NCI-H1105 (cell line): ENCODE measurements around the gene LMO2.

Experiments
- DNase-seq: peaks from one replicate; lab custom pipeline; 2025; lab: John Stamatoyannopoulos, UW

Gene LMO2

DNA sequence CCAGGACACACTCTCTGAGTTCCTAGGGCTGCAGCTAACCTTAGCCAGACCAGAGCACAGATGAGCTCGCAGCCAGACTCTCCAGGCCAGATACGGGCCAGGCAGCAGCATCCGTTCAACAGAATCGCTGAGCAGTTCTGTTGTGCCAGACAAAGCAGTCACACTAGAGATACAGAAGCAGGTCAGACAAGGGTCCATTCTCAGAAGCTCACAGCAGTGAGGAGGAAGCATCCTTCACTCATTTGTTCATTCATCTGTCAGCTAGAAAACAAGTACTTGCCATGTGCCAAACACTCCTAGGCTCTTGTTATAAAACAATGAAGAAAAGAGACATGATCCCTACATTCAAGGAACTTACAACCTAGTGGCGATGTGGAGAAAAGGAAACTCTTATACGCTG, 2.6 kb downstream of the LMO2 start:
- DNase-seq: no peak

DNA sequence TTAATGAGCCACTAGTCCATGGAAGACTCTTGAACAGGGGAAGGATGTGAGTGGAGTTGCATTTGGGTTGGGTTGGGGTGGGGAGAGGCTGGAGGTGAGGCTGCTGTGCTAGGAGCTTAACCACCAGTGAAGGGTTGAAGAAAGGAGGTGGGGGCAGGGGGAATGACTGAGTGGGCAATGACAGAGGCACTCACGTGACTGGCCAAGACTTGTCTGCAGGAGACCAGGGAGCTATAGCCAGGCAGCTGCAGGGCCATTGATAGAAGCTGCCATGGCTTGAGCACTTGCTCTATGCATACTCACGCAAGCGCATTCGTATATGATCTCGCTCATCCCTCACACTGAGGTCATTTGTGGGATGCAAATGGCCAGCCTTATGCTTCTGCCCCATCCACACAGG, 4.0 kb downstream of the LMO2 start:
- DNase-seq: no peak

GRCh38 chr11:33885338-33886005, 6.4 kb downstream of the LMO2 start:
- no peak for DNase-seq

DNA sequence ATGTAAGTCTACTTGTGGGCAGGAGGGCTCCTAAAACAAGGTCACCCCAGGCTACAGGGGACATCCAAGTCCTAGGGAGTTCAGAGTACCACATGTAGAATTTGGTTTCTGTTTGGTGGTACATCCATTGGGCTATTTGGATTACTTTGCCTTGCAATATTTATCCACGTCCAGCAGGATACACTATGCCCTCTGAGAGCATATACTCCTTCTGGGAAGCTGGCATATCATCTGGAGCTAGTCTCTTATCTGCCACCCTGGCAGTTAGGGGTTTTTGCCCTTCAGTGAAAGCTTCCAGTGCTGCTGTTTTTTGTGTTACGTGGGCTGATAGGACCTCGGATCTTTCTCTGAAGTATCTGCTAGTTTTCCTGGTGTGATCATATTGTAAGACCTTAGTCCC, 7.3 kb downstream of the LMO2 start:
- DNase-seq: no peak

GRCh38 chr11:33884035-33884434, 7.8 kb downstream of the LMO2 start:
- no peak for DNase-seq

DNA sequence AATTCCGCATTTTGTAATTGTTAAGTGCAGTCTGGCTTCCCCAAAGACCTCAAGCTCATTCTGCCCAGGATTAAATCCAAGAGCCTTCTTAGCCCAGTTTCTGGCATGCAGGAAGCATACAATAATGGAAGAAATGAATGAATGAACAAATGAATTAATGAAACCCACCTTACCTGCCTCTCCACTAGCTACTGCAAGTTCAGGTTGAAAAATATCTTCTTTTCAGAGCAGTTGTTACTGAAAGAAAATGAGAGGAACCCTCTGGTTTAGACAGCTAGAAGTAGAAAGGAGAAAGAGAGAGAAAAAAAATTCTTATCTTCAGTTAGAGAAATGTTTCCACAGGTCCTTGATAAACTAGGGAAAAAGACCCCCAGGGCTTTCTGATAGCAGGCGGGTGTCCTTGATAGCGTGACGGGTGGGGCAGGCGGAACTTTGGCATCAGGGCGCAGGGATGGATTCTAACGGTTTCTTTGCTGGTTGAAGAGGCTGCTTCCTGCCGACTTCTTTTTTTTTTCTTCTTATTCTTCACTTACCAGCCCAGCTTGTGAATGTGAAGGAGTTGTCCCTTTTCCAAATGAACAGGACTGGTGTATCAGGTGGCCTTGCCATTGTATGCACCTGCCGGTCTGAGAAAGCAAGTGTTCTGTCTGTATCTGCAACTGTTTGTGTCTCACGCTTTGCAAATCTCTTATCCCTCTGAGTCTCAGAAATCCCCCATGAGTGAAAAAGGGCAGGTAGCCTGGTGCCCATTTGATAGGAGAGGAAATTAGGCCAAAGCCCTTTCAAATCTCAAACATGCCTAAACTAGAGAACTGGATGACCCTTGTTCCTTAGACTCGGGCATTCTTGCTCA, 10.0 kb downstream of the LMO2 start:
- DNase-seq: no peak

DNA sequence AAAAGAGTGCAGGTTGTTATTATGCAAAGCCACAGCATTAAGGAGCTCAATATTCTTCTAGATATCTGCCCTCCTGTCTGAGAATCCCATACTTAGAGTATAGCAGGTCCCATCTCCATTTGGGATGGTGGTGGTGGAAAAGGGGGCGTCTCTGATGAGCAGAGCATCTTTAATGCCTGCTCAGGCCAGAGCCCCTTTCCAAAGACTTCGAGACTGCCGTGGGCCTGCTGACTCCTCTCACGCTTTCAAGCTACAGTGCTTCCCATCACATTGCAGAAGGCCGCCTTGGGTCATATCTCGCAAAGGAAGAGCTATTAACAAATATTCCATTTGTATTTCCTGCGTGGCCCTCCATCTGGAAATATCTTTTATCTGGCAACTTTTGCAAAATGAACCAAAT, 10.9 kb downstream of the LMO2 start:
- no peak for DNase-seq

DNA sequence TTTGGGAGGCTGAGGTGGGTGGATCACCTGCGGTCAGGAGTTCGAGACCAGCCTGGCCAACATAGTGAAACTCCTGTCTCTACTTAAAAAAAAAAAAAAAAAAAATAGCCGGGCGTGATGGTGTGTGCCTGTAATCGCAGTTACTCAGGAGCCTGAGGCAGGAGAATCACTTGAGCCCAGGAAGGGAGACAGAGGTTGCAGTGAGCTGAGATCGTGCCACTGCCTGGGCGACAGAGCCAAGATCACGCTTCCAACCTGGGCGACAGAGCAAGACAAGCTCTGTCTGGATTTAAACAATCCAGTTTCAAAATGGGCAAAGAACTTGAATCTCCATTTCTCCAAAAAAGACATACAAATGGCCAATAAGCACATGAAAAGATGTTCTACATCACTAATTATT, 12.5 kb downstream of the LMO2 start:
- no peak for DNase-seq

DNA sequence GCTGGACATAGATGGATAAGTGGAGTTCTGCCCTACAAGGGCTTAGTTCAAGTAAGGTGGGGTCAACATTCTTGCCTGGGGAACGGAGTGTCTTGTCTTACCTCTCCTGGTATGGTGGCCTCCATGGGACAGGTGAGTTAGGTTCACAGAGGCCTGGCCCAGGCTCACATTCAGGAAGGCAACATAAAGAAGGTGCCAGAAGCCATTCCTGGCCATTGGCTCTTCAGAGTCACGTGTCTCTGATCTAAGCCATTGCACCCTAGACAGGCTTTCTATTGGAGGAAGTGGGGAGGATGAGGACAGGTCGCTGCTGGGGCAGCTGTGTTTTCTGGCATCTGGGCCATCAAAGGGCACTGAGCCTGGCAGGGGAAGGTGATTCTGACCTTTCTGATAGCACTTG, 14.8 kb downstream of the LMO2 start:
- DNase-seq: no peak

DNA sequence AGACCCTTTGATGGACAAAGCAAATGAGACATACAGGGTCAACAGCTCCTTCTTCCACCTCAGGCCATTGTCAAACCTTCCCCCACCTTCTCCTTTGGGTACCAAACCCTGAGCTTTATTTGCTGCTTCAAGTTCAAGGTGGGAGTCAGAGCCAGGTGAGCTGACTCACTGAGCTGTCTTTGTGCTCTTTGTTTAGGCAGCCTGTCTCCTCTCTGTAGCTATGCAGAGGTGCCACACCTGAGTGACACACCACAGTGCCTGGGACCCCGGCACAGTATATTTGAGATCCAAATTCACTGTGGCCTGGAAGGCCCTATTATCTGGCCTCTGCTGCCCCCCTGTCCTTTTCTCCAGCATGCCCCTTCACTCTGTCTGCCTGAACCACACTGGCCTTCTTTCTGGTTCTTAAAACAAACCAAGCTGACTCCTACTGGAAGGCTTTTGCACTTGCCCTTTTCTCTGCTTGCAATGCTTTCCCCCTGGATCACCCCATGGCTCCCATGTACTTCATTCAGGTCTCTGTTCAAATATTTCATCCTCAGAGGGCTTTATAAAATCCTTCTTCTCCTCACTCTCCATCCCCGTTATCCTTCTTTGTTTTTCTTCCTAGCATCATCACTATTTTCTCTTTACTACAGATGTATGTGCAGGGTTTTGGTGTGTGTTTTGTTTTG, 16.1 kb downstream of the LMO2 start:
- no peak for DNase-seq

- no peak for DNase-seq
These were observed 16.9 kb downstream of the LMO2 start for GRCh38 chr11:33874910-33875490.

GRCh38 chr11:33874433-33874832, 17.4 kb downstream of the LMO2 start:
- no peak for DNase-seq

DNA sequence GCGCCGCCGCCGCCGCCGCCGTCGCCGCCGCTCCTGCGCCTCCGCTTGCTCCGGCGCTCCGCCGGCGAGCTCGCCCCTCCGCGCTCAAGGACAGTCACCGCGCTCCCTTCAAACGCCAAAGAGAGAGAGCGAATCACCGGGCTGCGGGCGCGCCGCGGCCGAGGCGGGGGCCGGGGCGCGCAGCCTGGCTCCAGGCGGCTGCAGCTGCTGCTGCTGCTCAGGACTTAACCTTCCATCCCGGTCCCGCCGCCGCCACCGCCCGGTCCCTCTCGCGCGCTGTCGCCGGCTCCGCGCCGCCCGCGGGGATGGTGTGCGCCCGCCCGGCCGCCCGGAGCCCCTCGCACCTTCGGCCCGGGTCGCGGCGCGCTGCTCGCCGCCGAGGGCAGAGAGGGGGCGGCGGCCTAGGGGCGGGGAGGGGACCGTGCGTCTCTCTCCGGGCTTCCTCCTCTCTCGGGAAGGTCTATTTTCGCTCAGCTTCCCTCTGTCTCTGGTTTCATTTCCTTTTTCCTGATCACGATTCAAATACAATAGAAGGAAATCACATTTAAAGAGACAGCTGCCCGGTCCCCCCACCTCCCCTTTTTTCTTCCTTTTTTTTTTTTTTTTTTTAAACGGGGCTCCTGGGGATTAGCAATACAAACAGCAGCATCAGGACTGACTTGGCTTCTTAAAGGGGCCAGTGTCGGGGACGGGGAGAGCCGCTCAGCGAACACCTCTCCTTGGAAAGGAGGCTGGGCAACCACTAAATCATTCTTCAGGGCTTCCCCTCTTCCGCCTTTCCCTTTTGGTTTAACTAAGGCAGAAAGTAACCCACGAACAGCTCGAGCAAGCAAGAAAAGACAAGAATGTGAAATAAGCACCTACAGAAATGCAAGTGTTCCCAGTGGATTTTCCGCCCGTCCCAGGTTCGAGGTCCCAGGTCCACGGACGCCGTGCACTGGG, 22.1 kb downstream of the LMO2 start:
- peak; percentile 47 for DNase-seq

GRCh38 chr11:33868647-33869461, 23.0 kb downstream of the LMO2 start:
- DNase-seq: no peak

GRCh38 chr11:33867996-33868646, 23.8 kb downstream of the LMO2 start:
- DNase-seq: no peak

DNA sequence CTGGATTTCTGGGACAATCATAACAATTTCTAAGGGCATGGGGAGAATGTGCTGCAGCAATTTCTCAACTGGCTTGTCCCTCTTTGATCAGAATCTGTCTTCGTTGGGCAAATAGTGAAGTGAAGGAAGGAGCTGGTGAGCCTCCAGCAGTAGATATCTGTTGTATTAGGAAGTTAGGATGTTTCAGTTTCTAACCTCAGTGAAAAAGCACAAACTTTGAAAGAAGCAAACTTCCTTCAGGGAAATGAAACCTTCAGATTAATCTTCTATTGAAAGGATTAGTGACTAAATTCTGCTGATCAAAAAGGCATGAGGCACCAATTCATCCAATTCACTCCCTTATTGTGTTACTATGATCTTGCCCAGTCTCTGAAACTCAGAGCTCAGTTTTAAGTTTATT, 24.3 kb downstream of the LMO2 start:
- DNase-seq: no peak

- DNase-seq: no peak
These were observed 24.9 kb downstream of the LMO2 start for GRCh38 chr11:33866936-33867335.

DNA sequence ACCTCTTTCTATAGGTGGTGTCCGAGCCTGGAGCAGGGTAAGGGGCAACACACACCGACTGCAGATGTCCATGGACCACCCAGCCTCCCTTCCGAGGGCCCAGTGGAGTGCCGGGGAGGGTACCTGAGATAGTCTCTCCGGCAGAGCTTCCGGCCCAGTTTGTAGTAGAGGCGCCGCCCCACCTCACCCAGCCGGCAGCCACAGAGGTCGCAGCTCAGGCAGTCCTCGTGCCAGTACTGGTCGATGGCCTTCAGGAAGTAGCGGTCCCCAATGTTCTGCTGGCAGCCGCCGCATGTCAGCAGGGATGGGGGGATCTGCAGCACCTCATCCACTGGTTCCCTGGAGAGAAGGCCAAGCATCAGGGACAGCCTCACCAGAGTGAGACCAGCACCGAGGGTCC, 27.4 kb downstream of the LMO2 start:
- no peak for DNase-seq

DNA sequence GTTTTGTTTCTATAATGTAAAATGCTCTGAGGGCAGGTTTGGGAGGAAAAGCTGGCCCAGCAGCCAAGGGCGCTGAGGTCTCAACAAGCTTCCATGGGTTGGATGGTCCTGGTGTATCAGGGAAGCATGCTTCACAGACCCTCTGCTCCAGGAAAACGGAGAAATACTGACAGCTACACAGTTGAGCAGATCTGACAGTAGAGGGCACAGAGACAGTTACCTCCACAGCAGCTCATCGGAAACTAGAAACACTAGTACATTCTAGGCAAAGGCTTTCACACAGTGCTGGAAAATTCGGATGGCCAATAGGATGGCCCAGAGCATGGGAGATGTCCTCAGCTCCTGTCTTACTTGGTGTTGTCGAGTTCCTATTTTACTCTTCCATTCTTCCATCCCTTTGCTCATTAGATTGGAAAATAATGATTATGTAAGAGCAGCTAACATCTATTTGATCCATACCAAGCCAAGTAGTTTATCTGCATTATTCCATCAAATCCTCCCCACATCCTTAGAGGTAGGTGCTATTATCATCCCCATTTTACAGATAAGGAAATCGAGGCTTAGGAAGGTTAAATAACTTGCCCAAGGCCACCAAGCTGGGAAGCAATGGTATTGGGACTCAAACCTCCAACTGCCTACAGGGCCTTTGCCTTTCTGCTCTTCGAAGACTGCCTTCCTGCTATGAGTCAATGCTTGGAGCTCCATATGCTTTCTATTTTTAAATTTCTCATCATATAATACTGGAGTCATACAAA, 28.3 kb downstream of the LMO2 start:
- DNase-seq: no peak
